ENCODE data around the gene DIPK1A. TPM values are rescaled to one million over a fixed set of nuclear protein-coding genes. Genes with fewer than 3 reads are reported as not detected.

DIPK1A gene
- polyA plus RNA-seq, 2 of the 4 experiments (the other 2 are of a cell fraction) = 12.4 to 21.1 TPM

DNA sequence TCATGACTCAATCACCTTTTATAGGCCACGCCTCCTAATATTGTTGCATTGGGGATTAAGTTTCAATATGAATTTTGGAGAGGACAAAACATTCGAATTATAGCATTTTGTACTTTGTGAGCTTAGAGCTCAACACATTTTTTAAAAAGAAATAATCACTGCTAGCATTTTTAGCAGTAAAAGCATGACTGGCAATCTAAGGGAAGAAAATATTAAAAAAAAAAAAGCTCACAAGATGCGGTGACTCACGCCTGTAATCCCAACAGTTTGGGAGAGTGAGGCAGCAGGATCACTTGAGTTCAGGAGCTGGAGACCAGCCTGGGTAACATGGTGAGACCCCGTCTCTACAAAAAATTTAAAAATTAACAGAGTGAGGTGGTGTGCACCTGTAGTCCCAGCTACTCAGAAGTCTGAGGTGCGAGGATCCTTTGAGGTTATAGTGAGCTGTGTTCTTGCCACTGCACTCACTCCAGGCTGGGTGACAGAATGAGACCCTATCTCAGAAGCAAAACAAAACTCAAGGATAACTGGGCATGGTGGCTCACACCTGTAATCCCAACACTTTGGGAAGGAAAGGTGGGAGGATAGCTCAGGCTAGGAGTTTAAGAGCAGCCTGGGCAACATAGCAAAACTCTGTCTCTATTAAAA is 28.8 kb upstream of the DIPK1A start:
- ATAC-seq (no peak), DNase-seq (ENCODE audit: low read depth in 1 of 2, low spot score in 1 of 2) (no peak), FAIRE-seq (no peak)
- peaks cover 5% of the 10 kb centered on the region; the same call in 1 of the 3 replicates for H3K4me1 ChIP-seq
- H3K9me3 ChIP-seq = no peaks in the 10 kb centered on the region
- no peak overlapping the region for H3K4me2 ChIP-seq
- ChIA-PET CTCF (interaction anchor here (0.9 to 1.4 kb wide), 2 partner anchors 21 to 131 kb away, joined by 4 to 8 read pairs; no protein-coding TSS in a partner anchor), POLR2A (interaction anchor here (1.0 kb wide), 1 partner anchor 28 kb away, joined by 3 read pairs; no protein-coding TSS in a partner anchor)
- WGBS (ENCODE audit: missing lambda C conversion rate) = 63% methylated on average over 6 of the region's 6 CpGs
- no peak overlapping the region for H3K4me3 ChIP-seq
- no peak overlapping the region for H3K27ac ChIP-seq
- TF ChIP-seq, protein P1, sequence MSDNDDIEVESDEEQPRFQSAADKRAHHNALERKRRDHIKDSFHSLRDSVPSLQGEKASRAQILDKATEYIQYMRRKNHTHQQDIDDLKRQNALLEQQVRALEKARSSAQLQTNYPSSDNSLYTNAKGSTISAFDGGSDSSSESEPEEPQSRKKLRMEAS (IDR thresholded peaks at IDR 0.05) = no peak
- TF ChIP-seq CHD2 (IDR thresholded peaks at IDR 0.05; ENCODE audit: low read length, partially characterized antibody) (no peak), TP53 (CRISPR knock-in tag; IDR thresholded peaks at IDR 0.05) (no peak), RNF2 (IDR thresholded peaks at IDR 0.05; ENCODE audit: borderline replicate concordance, low read depth) (no peak), HDAC2 (IDR thresholded peaks at IDR 0.05) (no peak), FOXS1 (CRISPR knock-in tag; IDR thresholded peaks at IDR 0.05) (no peak), PHF8 (IDR thresholded peaks at IDR 0.05; ENCODE audit: borderline replicate concordance, low read depth) (no peak), ZC3H11A (IDR thresholded peaks at IDR 0.05) (no peak), RARB (CRISPR knock-in tag; IDR thresholded peaks at IDR 0.05) (no peak), MAFK (IDR thresholded peaks at IDR 0.05; ENCODE audit: partially characterized antibody) (no peak), TFCP2L1 (CRISPR knock-in tag; IDR thresholded peaks at IDR 0.05) (no peak), MAZ (IDR thresholded peaks at IDR 0.05; ENCODE audit: borderline replicate concordance, low read depth, low read length) (no peak), CBX8 (IDR thresholded peaks at IDR 0.05) (no peak), EHMT2 (IDR thresholded peaks at IDR 0.05; ENCODE audit: low read depth) (no peak), ZFP36 (IDR thresholded peaks at IDR 0.05; ENCODE audit: borderline replicate concordance, partially characterized antibody) (no peak)
- TF ChIP-seq, protein P2, sequence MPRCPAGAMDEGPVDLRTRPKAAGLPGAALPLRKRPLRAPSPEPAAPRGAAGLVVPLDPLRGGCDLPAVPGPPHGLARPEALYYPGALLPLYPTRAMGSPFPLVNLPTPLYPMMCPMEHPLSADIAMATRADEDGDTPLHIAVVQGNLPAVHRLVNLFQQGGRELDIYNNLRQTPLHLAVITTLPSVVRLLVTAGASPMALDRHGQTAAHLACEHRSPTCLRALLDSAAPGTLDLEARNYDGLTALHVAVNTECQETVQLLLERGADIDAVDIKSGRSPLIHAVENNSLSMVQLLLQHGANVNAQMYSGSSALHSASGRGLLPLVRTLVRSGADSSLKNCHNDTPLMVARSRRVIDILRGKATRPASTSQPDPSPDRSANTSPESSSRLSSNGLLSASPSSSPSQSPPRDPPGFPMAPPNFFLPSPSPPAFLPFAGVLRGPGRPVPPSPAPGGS (IDR thresholded peaks at IDR 0.05) = no peak
- TF ChIP-seq, protein P3, sequence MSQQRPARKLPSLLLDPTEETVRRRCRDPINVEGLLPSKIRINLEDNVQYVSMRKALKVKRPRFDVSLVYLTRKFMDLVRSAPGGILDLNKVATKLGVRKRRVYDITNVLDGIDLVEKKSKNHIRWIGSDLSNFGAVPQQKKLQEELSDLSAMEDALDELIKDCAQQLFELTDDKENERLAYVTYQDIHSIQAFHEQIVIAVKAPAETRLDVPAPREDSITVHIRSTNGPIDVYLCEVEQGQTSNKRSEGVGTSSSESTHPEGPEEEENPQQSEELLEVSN (IDR thresholded peaks at IDR 0.05; ENCODE audit: borderline replicate concordance, low read depth) = no peak

DNA sequence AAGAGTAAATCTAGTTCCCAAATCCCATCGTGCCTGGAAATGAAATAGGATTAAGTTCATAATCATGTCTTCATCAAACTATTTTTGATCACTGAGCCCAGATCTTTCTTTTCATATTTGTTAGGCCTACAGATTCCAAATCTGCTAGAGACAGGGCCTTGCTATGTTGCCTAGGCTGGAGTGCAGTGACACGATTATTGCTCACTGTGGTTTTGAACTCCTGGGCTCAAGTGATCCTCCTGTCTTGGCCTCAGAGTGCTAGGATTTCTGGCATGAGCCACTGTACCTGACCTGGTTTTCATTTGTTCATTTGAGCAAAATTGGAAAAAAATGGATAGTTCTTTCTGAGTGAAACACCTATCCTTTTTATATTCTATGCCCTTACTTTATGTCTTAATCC is 28.0 kb upstream of the DIPK1A start:
- no peak overlapping the region for H3K27ac ChIP-seq
- H3K4me3 ChIP-seq = no peak overlapping the region
- ChIA-PET POLR2A (interaction anchor here (1.0 kb wide), 1 partner anchor 27 kb away, joined by 3 read pairs; no protein-coding TSS in a partner anchor), CTCF (no interaction called here)
- 41% methylated on average over 2 of the region's 2 CpGs for WGBS (ENCODE audit: missing lambda C conversion rate)
- no peak for DNase-seq (ENCODE audit: low read depth in 1 of 2, low spot score in 1 of 2)
- H3K9me3 ChIP-seq = no peaks in the 10 kb centered on the region
- ATAC-seq = no peak
- peaks cover 5% of the 10 kb centered on the region; the same call in 1 of the 3 replicates for H3K4me1 ChIP-seq
- TF ChIP-seq EHMT2 (IDR thresholded peaks at IDR 0.05; ENCODE audit: low read depth) (no peak), HOXB5 (CRISPR knock-in tag; IDR thresholded peaks at IDR 0.05) (no peak), KDM5A (IDR thresholded peaks at IDR 0.05) (no peak), TP53 (CRISPR knock-in tag; IDR thresholded peaks at IDR 0.05) (no peak)
- TF ChIP-seq, protein P2 (IDR thresholded peaks at IDR 0.05) = no peak
- no peak for FAIRE-seq
- no peak overlapping the region for H3K4me2 ChIP-seq

DNA sequence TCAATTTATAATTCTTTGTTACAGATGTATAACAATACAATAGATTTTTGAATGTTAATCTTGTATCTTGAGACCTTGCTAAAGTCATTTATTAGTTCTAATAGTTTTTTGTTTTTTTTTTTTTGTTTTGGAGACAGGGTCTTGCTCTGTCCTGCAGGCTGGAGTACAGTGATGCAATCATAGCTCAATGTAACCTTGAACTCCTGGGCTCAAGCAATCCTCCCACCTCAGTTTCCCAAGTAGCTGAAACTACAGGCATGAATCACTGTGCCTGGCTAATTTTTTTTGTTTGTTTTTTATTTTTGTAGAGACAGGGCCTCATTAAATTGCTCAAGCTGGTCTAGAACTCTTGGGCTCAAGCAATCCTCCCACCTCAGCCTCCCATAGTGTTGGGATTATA is 26.2 kb upstream of the DIPK1A start:
- CTCF ChIA-PET = interaction anchor here (1.0 kb wide), 2 partner anchors 12 to 128 kb away, joined by 3 read pairs; no protein-coding TSS in a partner anchor
- Histone ChIP-seq H3K4me3 (no peak overlapping the region), H3K4me2 (no peak overlapping the region), H3K4me1 (peaks cover 5% of the 10 kb centered on the region; the same call in 1 of the 3 replicates), H3K27ac (no peak overlapping the region), H3K9me3 (no peaks in the 10 kb centered on the region)
- ATAC-seq = no peak
- FAIRE-seq = no peak
- TF ChIP-seq TP53 (CRISPR knock-in tag; IDR thresholded peaks at IDR 0.05) (no peak), CEBPB (IDR thresholded peaks at IDR 0.05) (no peak)
- TF ChIP-seq, protein P4, sequence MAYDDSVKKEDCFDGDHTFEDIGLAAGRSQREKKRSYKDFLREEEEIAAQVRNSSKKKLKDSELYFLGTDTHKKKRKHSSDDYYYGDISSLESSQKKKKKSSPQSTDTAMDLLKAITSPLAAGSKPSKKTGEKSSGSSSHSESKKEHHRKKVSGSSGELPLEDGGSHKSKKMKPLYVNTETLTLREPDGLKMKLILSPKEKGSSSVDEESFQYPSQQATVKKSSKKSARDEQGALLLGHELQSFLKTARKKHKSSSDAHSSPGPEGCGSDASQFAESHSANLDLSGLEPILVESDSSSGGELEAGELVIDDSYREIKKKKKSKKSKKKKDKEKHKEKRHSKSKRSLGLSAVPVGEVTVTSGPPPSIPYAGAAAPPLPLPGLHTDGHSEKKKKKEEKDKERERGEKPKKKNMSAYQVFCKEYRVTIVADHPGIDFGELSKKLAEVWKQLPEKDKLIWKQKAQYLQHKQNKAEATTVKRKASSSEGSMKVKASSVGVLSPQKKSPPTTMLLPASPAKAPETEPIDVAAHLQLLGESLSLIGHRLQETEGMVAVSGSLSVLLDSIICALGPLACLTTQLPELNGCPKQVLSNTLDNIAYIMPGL (CRISPR knock-in tag; IDR thresholded peaks at IDR 0.05; ENCODE audit: borderline replicate concordance) = no peak
- POLR2A ChIA-PET = no interaction called here
- DNase-seq (ENCODE audit: low read depth in 1 of 2, low spot score in 1 of 2) = no peak
